OCI-LY3 (cell line): ENCODE measurements around the gene ISYNA1.

Source experiments
- CTCF ChIP-seq: fragments of 200-600, 300-600 bp; sonication (generic); IDR thresholded peaks from 2 replicates; pipeline ENCODE4 v1.5.1; 2014; ENCODE audit warnings: antibody characterized with exemption, low read length, low read depth
- EZH2phosphoT487 ChIP-seq: fragments of 200-600 bp; shearing (Covaris generic); IDR thresholded peaks from 2 replicates; pipeline ENCODE4 v1.6.1; 2018; ENCODE audit warnings: antibody characterized with exemption, mixed run types, low read depth

GRCh38 chr19:18484992-18485391 is 47.1 kb upstream of the ISYNA1 start:
- TF ChIP-seq CTCF = no peak
- no peak for TF ChIP-seq EZH2phosphoT487
